Neural cell (in vitro differentiated cells): ENCODE results near the gene FRY.

ENCODE experiments used
- EP300 ChIP-seq: fragments of 450-650 bp; conservative IDR thresholded peaks from 2 replicates; pipeline ENCODE4 v1.6.1; 2014; ENCODE audit warnings: antibody characterized with exemption, mild to moderate bottlenecking, moderate library complexity; ENCODE audit not compliant: poor library complexity, severe bottlenecking
- EZH2 ChIP-seq: fragments of 200-600, 300-800 bp; shearing (Covaris generic), sonication (generic); IDR thresholded peaks from 2 replicates; pipeline ENCODE4 v1.6.1; 2014; ENCODE audit warnings: antibody characterized with exemption, low read length, borderline replicate concordance, mild to moderate bottlenecking; ENCODE audit not compliant: insufficient read depth, poor library complexity, severe bottlenecking
- MXI1 ChIP-seq: fragments of 450-650 bp; conservative IDR thresholded peaks from 2 replicates; pipeline ENCODE4 v1.6.1; 2014; ENCODE audit warnings: antibody characterized with exemption, mild to moderate bottlenecking; ENCODE audit not compliant: poor library complexity, severe bottlenecking
- POLR2AphosphoS5 ChIP-seq: IDR thresholded peaks from 2 replicates; pipeline ENCODE4 v1.6.1; 2012
- RAD21 ChIP-seq: fragments of 450-650 bp; conservative IDR thresholded peaks from 2 replicates; pipeline ENCODE4 v1.6.1; 2014; ENCODE audit warnings: antibody characterized with exemption, mild to moderate bottlenecking, moderate library complexity
- REST ChIP-seq: IDR thresholded peaks from 2 replicates; pipeline ENCODE4 v1.6.1; 2012; ENCODE audit warnings: borderline replicate concordance
- SMC3 ChIP-seq: fragments of 450-650 bp; conservative IDR thresholded peaks from 2 replicates; pipeline ENCODE4 v1.6.1; 2014; ENCODE audit warnings: antibody characterized with exemption, mild to moderate bottlenecking, moderate library complexity; ENCODE audit not compliant: poor library complexity
- TF ChIP-seq, protein P1 (sequence below): fragments of 450-650 bp; IDR thresholded peaks from 2 replicates; pipeline ENCODE4 v1.5.1; 2014; ENCODE audit warnings: antibody characterized with exemption, mild to moderate bottlenecking, moderate library complexity; ENCODE audit not compliant: poor library complexity, severe bottlenecking

GRCh38 chr13:32297206-32297605 is 265.6 kb downstream of the FRY start:
- no peak for TF ChIP-seq RAD21
- TF ChIP-seq, protein P1, sequence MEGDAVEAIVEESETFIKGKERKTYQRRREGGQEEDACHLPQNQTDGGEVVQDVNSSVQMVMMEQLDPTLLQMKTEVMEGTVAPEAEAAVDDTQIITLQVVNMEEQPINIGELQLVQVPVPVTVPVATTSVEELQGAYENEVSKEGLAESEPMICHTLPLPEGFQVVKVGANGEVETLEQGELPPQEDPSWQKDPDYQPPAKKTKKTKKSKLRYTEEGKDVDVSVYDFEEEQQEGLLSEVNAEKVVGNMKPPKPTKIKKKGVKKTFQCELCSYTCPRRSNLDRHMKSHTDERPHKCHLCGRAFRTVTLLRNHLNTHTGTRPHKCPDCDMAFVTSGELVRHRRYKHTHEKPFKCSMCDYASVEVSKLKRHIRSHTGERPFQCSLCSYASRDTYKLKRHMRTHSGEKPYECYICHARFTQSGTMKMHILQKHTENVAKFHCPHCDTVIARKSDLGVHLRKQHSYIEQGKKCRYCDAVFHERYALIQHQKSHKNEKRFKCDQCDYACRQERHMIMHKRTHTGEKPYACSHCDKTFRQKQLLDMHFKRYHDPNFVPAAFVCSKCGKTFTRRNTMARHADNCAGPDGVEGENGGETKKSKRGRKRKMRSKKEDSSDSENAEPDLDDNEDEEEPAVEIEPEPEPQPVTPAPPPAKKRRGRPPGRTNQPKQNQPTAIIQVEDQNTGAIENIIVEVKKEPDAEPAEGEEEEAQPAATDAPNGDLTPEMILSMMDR = no peak
- TF ChIP-seq MXI1 = no peak
- TF ChIP-seq POLR2AphosphoS5 = no peak
- no peak for TF ChIP-seq EZH2
- TF ChIP-seq REST = no peak
- no peak for TF ChIP-seq EP300
- no peak for TF ChIP-seq SMC3
